Neural cell (in vitro differentiated cells): ENCODE results near the gene SLIT3. TPM values are rescaled to one million over a fixed set of nuclear protein-coding genes. Genes with fewer than 3 reads are reported as not detected.

Source experiments
- H2AFZ ChIP-seq: fragments of 200-600, 300-800 bp; sonication (generic), shearing (Covaris generic); 2 replicates; pipeline ENCODE4 v1.6.0; 2014; ENCODE audit warnings: low read depth, mild to moderate bottlenecking, antibody characterized with exemption, low read length, moderate library complexity
- H3F3A ChIP-seq: fragments of 200-600 bp; shearing (Covaris generic); 2 replicates; pipeline ENCODE4 v1.6.1; 2016; ENCODE audit warnings: mild to moderate bottlenecking, moderate library complexity, mixed read lengths, antibody characterized with exemption, low read length; ENCODE audit not compliant: insufficient read depth, poor library complexity, severe bottlenecking
- H3K27ac ChIP-seq: fragments of 200-600, 300-800 bp; sonication (generic), shearing (Covaris generic); 2 replicates; pipeline ENCODE4 v1.5.1; 2014; ENCODE audit warnings: mild to moderate bottlenecking, low read length, moderate library complexity
- H3K27me3 ChIP-seq: fragments of 300-800, 200-600 bp; sonication (generic), shearing (Covaris generic); 2 replicates; pipeline ENCODE4 v1.6.0; 2014; ENCODE audit warnings: mild to moderate bottlenecking, low read depth, low read length, moderate library complexity; ENCODE audit not compliant: insufficient read depth
- H3K36me3 ChIP-seq: fragments of 300-800, 200-600 bp; sonication (generic), shearing (Covaris generic); 2 replicates; pipeline ENCODE4 v1.5.1; 2014; ENCODE audit warnings: mild to moderate bottlenecking, antibody characterized with exemption, low read length, moderate library complexity; ENCODE audit not compliant: insufficient read depth
- H3K4me2 ChIP-seq: fragments of 300-800, 200-600 bp; sonication (generic), shearing (Covaris generic); 2 replicates; pipeline ENCODE4 v1.6.0; 2014; ENCODE audit warnings: mild to moderate bottlenecking, low read length
- H3K4me3 ChIP-seq: fragments of 300-800, 200-600 bp; sonication (generic), shearing (Covaris generic); 2 replicates; pipeline ENCODE4 v1.5.1; 2014; ENCODE audit warnings: mild to moderate bottlenecking, low read length, moderate library complexity
- H3K79me2 ChIP-seq: fragments of 200-600 bp; shearing (Covaris generic); replicated peaks from 2 replicates; pipeline ENCODE4 v1.6.0; 2014; ENCODE audit warnings: mild to moderate bottlenecking, low read length, moderate library complexity; ENCODE audit not compliant: insufficient read depth
- H3K9ac ChIP-seq: fragments of 300-800, 200-600 bp; sonication (generic), shearing (Covaris generic); 2 replicates; pipeline ENCODE4 v1.6.1; 2016; ENCODE audit warnings: mild to moderate bottlenecking, low read length, mixed read lengths
- H3K9me2 ChIP-seq: fragments of 200-600 bp; shearing (Covaris generic); 2 replicates; pipeline ENCODE4 v1.6.1; 2016; ENCODE audit warnings: mild to moderate bottlenecking, low read length, mixed read lengths; ENCODE audit not compliant: insufficient read depth
- H3K9me3 ChIP-seq: fragments of 200-600, 300-800 bp; sonication (generic), shearing (Covaris generic); 2 replicates; pipeline ENCODE4 v1.6.1; 2016; ENCODE audit warnings: mild to moderate bottlenecking, mixed run types, low read length, moderate library complexity, mixed read lengths
- H4K20me1 ChIP-seq: fragments of 200-600 bp; shearing (Covaris generic); 2 replicates; pipeline ENCODE4 v1.6.1; 2016; ENCODE audit warnings: mild to moderate bottlenecking, mixed run types; ENCODE audit not compliant: insufficient read depth
- CTCF ChIP-seq: fragments of 450-650 bp; IDR thresholded peaks from 2 replicates; pipeline ENCODE4 v1.5.1; 2014; ENCODE audit warnings: antibody characterized with exemption, mild to moderate bottlenecking, moderate library complexity; ENCODE audit not compliant: poor library complexity, severe bottlenecking
- EP300 ChIP-seq: fragments of 450-650 bp; conservative IDR thresholded peaks from 2 replicates; pipeline ENCODE4 v1.6.1; 2014; ENCODE audit warnings: antibody characterized with exemption, mild to moderate bottlenecking, moderate library complexity; ENCODE audit not compliant: poor library complexity, severe bottlenecking
- EZH2 ChIP-seq: fragments of 200-600, 300-800 bp; shearing (Covaris generic), sonication (generic); IDR thresholded peaks from 2 replicates; pipeline ENCODE4 v1.6.1; 2014; ENCODE audit warnings: antibody characterized with exemption, low read length, borderline replicate concordance, mild to moderate bottlenecking; ENCODE audit not compliant: insufficient read depth, poor library complexity, severe bottlenecking
- MXI1 ChIP-seq: fragments of 450-650 bp; conservative IDR thresholded peaks from 2 replicates; pipeline ENCODE4 v1.6.1; 2014; ENCODE audit warnings: antibody characterized with exemption, mild to moderate bottlenecking; ENCODE audit not compliant: poor library complexity, severe bottlenecking
- POLR2AphosphoS5 ChIP-seq: IDR thresholded peaks from 2 replicates; pipeline ENCODE4 v1.6.1; 2012
- RAD21 ChIP-seq: fragments of 450-650 bp; conservative IDR thresholded peaks from 2 replicates; pipeline ENCODE4 v1.6.1; 2014; ENCODE audit warnings: antibody characterized with exemption, mild to moderate bottlenecking, moderate library complexity
- REST ChIP-seq: IDR thresholded peaks from 2 replicates; pipeline ENCODE4 v1.6.1; 2012; ENCODE audit warnings: borderline replicate concordance
- SMC3 ChIP-seq: fragments of 450-650 bp; conservative IDR thresholded peaks from 2 replicates; pipeline ENCODE4 v1.6.1; 2014; ENCODE audit warnings: antibody characterized with exemption, mild to moderate bottlenecking, moderate library complexity; ENCODE audit not compliant: poor library complexity
- TAF1 ChIP-seq: IDR thresholded peaks from 2 replicates; pipeline ENCODE4 v1.6.1; 2012; ENCODE audit warnings: low read depth
- polyA plus RNA-seq: library from polyadenylated mRNA; depleted of rRNA; stranded (reverse); fragments of >200 nt; gene quantifications from 2 replicates; pipeline ENCODE4 v1.2.3, GENCODE V29; 2014

The SLIT3 gene
- polyA plus RNA-seq, 1 donor from 2014 or later, result 1.2 TPM

- Histone ChIP-seq H2AFZ (no peak overlapping the region), H3K36me3 (no peaks in the 10 kb centered on the region), H3K9me3 (no peaks in the 10 kb centered on the region), H3F3A (no peaks in the 10 kb centered on the region), H3K27me3 (no peaks in the 10 kb centered on the region), H3K4me3 (no peak overlapping the region), H3K79me2 (no peaks in the 10 kb centered on the region), H3K9me2 (no peaks in the 10 kb centered on the region), H3K27ac (no peak overlapping the region), H3K9ac (no peak overlapping the region), H4K20me1 (no peaks in the 10 kb centered on the region), H3K4me2 (no peak overlapping the region)
- no peak for TF ChIP-seq REST
- TF ChIP-seq EZH2, result no peak
- no peak for TF ChIP-seq SMC3
- TF ChIP-seq RAD21, result no peak
- no peak for TF ChIP-seq TAF1
- no peak for TF ChIP-seq POLR2AphosphoS5
- TF ChIP-seq EP300, result no peak
- no peak for TF ChIP-seq CTCF
- TF ChIP-seq MXI1, result no peak
Measured at GRCh38 chr5:168790002-168790635, 510.8 kb downstream of the SLIT3 start.

GRCh38 chr5:168788786-168789185 is 512.2 kb downstream of the SLIT3 start:
- H3K4me3 ChIP-seq, result no peak overlapping the region
- H3K27ac ChIP-seq, result no peak overlapping the region
- no peaks in the 10 kb centered on the region for H3F3A ChIP-seq
- no peaks in the 10 kb centered on the region for H4K20me1 ChIP-seq
- no peaks in the 10 kb centered on the region for H3K79me2 ChIP-seq
- no peaks in the 10 kb centered on the region for H3K27me3 ChIP-seq
- no peaks in the 10 kb centered on the region for H3K36me3 ChIP-seq
- no peaks in the 10 kb centered on the region for H3K9me3 ChIP-seq
- H3K9me2 ChIP-seq, result no peaks in the 10 kb centered on the region
- H3K4me2 ChIP-seq, result no peak overlapping the region
- H3K9ac ChIP-seq, result no peak overlapping the region
- H2AFZ ChIP-seq, result no peak overlapping the region
- TF ChIP-seq REST (no peak), EZH2 (no peak), POLR2AphosphoS5 (no peak), TAF1 (no peak), MXI1 (no peak), SMC3 (no peak), EP300 (no peak), RAD21 (no peak), CTCF (no peak)
